GM21786 (cell line): Measurements from ENCODE around the gene MSH2.

Experiments used
- ATAC-seq: cut with Tn5 transposase; IDR thresholded peaks from one replicate; pipeline ENCODE4 v1.9.1; 2021; ENCODE audit not compliant: unreplicated experiment

MSH2 gene

DNA sequence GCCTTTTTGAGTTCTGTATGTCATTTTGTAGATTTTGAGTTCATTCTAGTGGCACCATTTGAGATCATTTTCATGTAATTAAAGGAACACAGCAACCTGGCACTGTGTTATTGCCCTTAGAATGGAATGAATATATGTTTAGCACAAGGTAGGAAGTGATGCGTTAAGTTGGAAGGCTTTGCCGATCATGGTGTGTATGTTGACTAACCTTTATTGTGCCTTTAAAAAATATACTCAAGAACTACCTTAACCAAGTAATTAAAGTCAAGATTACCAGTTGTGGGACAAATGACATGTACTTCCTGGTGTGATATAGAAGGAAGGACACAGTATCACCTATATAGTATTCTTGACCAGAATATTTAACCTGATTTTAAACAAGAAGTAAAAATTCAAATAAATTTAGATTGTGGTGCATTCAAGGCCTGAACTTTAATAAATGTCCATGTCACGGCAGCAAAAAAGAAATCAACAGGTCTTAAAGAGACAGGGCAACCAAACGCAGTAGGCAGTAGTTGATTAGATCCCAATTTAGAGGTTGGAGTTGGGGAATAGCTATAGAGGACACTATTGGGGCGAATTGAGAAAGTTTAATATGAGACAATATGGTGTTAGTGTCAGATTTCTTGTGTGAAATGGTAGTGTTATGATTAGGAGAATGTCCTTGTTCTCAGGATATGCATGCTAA, 68.6 kb downstream of the MSH2 start:
- ATAC-seq = no peak

GRCh38 chr2:47479863-47480262, 76.9 kb downstream of the MSH2 start:
- ATAC-seq = no peak

DNA sequence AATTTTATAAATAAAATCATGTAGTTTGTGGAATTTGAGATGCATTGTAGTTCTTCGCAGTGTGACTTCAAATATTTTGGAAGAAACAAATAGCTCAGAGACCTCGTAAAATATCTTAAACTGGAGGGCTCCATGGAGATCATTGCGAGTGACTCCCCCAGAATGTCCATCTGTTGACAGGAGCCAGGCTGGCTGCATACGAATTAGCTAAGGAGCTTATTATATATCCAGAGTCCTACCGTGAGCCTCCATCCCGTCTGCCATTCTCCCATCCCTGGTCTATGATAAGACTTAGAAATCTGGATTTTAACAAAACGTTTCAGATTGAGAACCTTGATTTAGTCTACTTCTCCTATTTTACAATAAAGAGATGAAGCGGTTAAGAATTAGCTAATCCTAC, 80.2 kb downstream of the MSH2 start:
- ATAC-seq = no peak

- ATAC-seq = no peak
Observed at GRCh38 chr2:47484396-47484795, 81.4 kb downstream of the MSH2 start.

- ATAC-seq = no peak
Observed at GRCh38 chr2:47485177-47485576, 82.2 kb downstream of the MSH2 start.

DNA sequence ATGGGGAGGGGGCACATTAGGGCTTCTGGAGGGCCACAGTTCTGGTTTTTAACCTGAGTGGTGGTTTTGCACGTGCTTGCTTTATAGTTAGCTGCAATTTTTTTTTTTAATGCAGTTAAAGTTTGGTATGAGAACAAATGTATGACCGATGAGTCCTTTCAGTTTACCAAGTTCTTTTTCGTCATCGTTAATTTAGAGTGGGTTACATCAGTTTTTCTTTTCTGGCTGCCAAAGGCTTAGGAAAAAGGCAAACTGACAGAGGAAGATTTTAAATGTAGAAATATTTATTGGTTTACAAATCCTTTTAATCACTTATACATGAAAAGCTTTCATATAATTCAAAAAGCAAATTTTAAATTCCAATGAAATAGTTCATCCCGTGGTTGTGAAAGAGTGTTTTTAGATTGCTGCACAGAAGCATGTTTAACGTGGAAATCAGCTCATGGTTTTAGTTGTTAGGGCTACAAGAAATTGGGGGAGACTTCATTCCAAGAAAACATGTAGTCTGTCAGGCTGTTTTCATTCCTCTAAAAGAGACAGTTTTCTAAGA, 82.9 kb downstream of the MSH2 start:
- no peak for ATAC-seq

DNA sequence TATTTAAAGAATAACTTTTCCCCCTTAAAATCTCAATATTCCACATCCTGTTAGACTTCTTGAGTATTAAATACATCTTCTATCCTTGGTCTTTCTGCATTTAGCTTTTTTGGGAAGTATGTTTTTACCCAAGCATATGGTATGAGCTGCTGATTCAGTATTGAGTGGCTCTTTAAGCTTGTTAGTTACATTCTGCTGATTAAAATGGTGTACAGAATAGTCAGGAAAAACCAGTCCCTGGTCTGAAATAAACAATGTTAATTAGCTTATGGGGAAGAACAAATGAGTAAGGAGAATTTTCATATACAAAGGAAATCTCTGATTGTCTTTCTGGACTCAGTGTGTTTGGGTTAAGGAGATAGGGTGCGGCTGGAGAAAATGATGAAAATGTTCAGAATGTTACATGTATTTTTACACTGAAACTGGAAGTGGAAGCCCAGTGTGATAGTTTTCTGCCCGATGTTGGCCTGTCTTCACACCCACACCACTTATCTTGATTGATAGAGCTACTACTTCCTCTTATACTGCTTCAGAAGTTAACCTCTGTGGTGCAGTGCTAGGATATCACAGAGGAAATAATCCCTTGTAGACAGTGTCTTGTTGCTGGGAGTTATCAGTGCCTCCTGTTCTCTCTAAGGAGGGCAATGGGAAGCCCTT, 84.0 kb downstream of the MSH2 start:
- peak; percentile 97 for ATAC-seq

GRCh38 chr2:47487498-47487875, 84.5 kb downstream of the MSH2 start:
- no peak for ATAC-seq

- no peak for ATAC-seq
Observed at GRCh38 chr2:47488870-47489584, 86.1 kb downstream of the MSH2 start.

DNA sequence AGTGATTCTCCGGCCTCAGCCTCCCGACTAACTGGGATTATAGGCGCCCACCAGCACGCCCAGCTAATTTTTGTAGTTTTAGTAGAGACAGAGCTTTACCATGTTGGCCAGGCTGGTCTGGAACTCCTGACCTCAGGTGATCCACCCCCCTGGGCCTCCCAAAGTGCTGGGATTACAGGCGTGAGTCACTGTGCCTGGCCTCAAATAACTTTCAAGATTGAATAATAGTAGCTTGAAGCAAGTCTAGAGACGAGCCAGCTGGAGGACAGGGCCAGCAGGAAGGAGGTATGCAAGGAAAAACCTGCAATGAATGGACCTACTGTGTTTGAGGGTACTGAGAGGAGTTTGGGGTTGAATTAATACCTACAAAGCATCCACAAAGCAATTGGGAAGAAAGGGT, 87.5 kb downstream of the MSH2 start:
- ATAC-seq = no peak

DNA sequence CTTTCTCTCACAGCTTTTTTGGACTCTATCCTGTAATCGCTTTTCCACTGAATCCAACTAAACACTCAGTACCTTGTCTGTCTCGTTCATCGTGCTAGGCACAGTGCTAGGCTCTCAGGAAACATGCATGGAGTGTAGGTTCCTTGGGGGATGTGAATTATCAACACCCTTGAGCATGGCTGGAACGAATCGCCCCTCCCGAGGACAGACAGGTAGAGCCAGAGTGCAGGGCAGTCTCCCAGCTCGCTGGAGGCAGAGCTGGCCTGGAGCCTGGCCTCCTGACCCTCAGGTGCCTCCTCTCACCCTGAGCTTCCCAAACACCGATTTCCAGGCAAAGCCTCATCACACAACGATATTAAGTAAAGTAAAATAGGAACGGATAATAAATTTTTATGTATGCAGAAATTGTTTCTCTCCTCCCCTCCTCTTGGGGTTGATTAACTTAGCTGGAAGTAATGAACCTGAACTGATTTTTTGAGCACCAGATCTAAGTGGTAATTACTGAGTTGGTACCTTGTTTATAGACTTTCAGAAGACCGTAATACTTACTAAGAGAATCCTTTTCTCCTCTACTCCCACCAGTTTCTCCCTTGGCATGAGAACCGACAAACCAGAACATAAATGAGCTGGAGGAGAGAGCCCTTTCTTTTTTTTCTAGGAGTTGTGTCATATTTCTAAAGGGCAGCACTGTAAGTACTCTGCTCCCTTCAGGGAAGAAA, 90.5 kb downstream of the MSH2 start:
- ATAC-seq = no peak

DNA sequence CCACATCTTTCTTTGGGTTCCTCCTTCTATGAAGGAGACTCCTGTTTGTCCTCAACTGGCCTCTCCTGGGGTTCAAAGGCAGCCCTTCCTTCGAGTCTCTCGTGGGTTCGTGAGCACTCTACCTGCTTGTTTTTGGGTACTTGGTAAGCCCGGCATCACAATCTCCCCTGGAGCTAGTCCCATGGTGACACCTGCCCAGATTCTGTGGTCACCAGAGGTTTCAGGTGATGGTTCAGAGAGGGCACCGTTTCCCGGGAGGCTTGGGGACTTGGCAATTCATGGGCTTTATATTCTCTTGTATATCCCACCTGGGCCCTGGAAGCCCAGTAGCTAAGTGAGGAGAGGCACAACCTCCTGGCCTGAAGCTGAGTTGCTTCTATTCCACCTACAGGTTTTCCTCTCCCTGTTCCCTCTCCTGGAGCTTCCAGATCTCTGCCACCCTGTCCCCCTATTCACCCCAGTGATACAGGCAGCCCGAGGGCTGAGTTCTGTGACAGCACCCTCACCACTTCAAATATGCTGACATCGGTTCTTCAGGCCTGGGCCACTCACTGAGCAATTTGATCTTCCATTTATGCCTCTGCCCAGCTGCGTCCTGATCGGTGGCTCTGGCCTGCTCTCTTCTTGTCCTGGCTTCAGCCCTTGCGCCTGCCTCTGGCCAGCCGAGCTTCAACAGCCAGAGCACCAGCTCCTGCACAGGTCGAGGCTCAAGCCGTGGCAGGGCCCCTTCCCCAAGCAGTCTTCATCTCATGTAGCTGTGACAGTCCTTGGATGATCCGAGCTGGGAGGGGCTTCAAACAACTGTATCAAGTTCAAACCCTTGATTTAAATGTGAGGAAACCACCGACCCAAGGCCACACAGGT, 91.5 kb downstream of the MSH2 start:
- ATAC-seq = no peak

DNA sequence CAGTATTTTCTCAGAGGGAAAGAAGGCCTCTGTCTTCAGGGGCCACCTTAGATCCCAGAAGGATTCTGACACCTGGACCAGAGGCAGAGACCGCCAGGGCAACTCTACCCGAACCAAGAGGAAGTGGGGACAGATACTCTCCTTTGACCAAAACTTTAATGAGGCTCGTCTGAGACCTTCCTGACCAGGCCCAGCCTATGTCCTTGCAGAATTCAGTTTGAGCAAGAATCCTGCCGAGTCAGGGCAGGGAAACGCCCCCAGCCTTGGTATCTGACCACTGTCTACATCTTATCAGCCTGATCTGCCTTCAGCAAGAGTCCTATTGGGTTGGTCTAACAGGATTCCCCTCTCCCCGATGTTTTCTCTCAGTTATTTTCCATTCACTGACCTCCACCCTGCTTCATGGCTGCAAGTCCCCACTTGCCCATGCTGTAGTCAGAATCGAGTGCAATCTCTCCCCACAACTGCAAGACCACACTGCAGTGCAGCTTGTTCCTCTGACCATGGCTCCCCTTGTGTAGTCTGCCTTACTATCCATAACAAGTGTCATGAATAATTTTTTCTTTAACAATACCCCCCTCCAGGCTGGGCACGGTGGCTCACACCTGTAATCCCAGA, 95.0 kb downstream of the MSH2 start:
- no peak for ATAC-seq

- ATAC-seq = no peak
Observed at GRCh38 chr2:47499093-47499492, 96.1 kb downstream of the MSH2 start.

DNA sequence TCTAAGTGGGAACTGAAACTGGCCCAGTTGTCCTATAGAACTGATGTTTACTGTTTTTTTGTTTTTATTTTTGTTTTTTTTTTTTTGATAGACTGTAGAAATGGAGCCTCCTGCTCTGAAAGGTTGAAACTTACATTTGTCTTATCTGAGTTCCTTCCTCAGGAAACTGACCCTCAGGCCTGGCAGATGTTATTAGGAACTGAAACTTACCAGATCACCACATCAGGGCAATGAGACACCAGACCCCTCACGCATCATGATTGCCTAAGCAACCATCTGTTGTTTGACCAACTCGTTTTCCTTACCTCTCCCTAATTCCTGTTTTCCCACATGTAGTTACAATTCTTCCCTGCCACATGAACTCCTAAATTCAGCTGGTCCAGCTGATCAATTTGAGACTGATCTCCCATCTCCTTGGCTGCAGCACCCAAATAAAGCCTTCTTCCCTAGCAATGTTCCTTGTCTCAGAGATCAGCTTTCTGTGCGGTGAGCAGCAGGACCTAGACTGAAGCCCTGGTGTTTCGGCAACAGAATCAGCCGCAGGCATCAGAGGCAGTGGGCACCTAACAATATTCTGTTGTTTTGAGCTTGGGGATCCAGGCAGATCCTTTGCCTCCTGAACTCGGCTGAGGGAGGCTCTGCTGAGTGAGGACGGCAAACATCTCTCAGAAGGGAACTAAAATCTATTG, 96.8 kb downstream of the MSH2 start:
- no peak for ATAC-seq

- ATAC-seq = no peak
Observed at GRCh38 chr2:47501374-47502200, 98.6 kb downstream of the MSH2 start.

GRCh38 chr2:47502498-47502897, 99.5 kb downstream of the MSH2 start:
- peak; percentile 66 for ATAC-seq

DNA sequence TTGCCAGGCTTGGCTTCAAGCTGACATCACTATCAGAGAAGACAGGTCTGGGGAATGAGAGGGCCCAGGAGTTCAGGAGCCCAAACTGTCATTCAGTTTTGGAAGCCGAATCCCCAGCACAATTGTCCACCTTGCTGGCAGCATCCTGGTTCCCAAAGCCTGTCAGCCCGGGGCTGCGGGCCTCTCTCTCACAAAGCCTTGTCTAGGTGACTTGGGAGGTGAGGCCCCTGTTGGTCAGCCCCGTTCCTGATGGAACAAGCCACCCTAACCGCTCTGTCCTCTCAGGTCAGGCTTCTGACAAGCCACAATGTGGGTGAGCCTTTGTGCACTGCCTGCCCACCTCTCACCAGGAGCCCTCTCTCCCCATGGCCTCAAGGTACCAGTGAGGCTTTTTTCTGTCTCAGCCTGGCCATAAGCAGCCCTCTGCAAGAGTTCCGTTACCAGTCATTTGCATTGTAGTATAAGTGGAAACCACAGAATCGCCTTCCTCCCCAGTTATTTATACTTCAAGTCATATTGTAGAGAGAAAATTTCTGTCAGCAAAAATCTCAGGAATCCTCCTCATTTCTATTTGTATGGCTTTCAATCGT, 100.6 kb downstream of the MSH2 start:
- ATAC-seq = peak; percentile 61
